Urinary bladder (tissue), 4 donors: ENCODE results near the gene APP. TPM values are rescaled to one million over a fixed set of nuclear protein-coding genes. Genes with fewer than 3 reads are reported as not detected.

Experiments
- DNase-seq: peaks from one replicate; pipeline ENCODE4 v3.0.0-alpha.2; 2015; ENCODE audit errors: extremely low spot score
- H3K27ac ChIP-seq: one replicate; pipeline ENCODE4 v1.5.1; 2013; ENCODE audit warnings: low read depth, mild to moderate bottlenecking, moderate library complexity
- H3K36me3 ChIP-seq: one replicate; pipeline ENCODE4 v1.6.1; 2013; ENCODE audit warnings: mild to moderate bottlenecking, moderate library complexity; ENCODE audit not compliant: insufficient read depth
- H3K4me1 ChIP-seq: one replicate; pipeline ENCODE4 v1.6.1; 2013; ENCODE audit warnings: mild to moderate bottlenecking, moderate library complexity; ENCODE audit not compliant: insufficient read depth
- H3K4me3 ChIP-seq: one replicate; pipeline ENCODE4 v1.5.1; 2013; ENCODE audit warnings: low read depth, low read length
- WGBS: extraction: QIAGEN DNeasy Blood & Tissue Kit; methylation state at CpG from one replicate; pipeline ENCODE4 v1.1.7; 2013; 5-methylcytosine and 5-hydroxymethylcytosine counted together
- polyA plus RNA-seq: library from polyadenylated mRNA; stranded (reverse); fragments of 200-250 nt; gene quantifications from one replicate; pipeline ENCODE4 v1.2.3, GENCODE V29; 2013
- small RNA-seq: library from RNA; depleted of rRNA; stranded (forward); fragments of <200 nt; gene quantifications from one replicate; pipeline ENCODE3, GENCODE V24; 2014
- total RNA-seq: library from RNA; depleted of rRNA; stranded (reverse); fragments of >200 nt; gene quantifications from one replicate; pipeline ENCODE4 v1.2.3, GENCODE V29; 2014
- donor health status: healthy with polysubstance abuse.
- donor health status: healthy.

Gene APP
- total and polyA plus RNA-seq, 2 donors: 269 to 469 TPM

DNA sequence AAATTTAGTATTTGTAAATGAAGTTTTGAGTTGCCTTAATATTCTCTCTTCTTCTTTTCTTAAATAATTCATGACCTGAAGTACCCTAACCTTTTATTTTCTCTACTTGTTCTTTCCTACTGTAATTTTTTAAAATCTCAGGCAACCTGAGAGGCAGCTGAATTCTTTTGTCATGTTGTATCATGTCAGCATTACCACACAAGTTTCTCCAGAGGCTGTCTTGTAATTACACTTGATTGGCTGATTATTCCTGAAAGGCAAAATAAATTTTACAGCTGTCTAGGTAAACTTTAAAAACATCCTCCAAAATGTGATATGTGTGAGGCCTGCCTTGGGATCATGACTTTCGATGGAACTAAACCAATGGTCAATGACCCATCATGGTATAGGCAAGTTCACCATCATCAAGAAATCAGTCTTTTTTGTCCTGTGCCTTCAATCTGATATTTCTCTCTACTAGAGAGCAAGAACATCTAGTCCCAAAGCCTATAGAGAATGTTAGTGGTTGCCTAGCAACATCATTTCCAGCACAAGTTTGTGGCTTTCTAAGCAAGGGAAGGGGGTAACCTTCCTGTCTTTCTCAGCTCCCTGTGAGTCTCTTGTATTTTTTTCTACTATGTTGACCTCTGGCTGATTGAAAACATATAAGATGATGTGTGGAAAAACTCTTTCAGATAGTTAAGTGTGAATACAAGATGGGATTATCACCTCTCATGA is 320.3 kb downstream of the APP start:
- Histone ChIP-seq H3K4me1 (no peaks in the 10 kb centered on the region), H3K4me3 (no peak overlapping the region), H3K27ac (no peak overlapping the region), H3K36me3 (no peaks in the 10 kb centered on the region)
- 89% methylated on average over 1 of the region's 1 CpG for WGBS
- no peak for DNase-seq

DNA sequence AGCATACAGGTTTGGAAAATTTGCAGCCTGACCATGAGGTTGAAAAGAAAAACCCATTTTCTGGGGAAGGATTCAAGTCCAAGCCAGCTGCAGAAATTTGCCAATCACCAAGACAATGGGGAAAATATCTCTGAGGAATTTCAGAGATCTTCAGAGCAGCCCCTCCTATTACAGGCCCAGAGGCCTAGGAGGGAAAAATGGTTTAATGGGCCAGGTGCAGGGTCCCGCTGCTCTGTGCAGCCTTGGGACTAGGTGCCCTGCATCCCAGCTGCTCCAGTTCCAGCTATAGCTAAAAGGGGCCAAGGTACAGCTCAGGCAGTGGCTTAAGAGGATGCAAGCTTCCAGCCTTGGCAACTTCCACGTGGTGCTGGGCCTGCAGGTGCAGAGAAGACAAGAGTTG is 322.3 kb downstream of the APP start:
- 74% methylated on average over 2 of the region's 2 CpGs for WGBS
- Histone ChIP-seq H3K4me1 (no peaks in the 10 kb centered on the region), H3K4me3 (no peak overlapping the region), H3K36me3 (no peaks in the 10 kb centered on the region), H3K27ac (no peak overlapping the region)
- no peak for DNase-seq

DNA sequence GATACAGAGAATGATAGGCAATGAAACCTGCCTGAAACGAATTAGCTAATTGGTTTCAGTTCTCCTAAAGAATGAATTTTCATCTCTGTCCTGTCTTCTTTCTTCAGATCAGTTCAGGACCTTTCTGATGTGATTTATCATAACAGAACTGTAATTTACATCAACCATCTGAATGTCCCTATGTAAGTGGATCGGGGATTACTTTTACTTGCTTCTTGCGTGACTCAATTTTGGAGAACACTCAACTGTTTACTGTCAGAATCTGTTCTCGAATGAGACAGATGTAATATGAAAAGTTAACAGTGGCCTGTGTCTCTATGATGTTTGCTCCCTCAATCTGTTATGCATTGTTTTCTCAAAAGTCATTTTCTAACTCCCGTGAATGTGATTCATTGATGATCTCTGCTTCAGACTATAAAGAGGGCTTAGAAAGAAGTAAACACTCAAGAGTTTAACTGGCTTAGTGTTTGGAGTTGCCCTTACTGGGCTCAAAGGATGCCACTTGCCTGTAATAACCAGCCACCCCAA is 324.8 kb downstream of the APP start:
- Histone ChIP-seq H3K4me3 (no peak overlapping the region), H3K27ac (no peak overlapping the region), H3K36me3 (no peaks in the 10 kb centered on the region), H3K4me1 (no peaks in the 10 kb centered on the region)
- DNase-seq: no peak
- WGBS: 20% methylated on average over 5 of the region's 5 CpGs

DNA sequence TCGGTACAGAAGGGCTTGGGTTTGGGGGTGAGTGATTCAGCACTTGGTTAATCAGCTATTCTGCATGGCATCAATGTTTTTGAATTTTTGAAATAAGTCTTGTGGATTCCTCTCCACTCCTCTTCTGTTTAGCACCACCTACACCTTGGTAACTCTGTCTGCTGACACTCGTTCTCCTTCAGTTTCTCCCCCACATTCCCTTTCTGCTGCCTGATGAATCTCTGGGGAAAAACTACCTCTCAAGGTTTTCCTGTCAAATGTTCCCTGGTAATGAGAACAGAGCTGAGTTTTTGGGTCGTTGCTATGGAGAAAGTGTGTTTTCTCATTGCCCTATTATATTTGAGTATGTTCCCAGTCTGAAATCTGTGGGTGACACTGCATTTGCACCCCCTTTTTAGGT is 327.6 kb downstream of the APP start:
- 76% methylated on average over 3 of the region's 3 CpGs for WGBS
- Histone ChIP-seq H3K4me1 (no peaks in the 10 kb centered on the region), H3K4me3 (no peak overlapping the region), H3K36me3 (no peaks in the 10 kb centered on the region), H3K27ac (no peak overlapping the region)
- no peak for DNase-seq

DNA sequence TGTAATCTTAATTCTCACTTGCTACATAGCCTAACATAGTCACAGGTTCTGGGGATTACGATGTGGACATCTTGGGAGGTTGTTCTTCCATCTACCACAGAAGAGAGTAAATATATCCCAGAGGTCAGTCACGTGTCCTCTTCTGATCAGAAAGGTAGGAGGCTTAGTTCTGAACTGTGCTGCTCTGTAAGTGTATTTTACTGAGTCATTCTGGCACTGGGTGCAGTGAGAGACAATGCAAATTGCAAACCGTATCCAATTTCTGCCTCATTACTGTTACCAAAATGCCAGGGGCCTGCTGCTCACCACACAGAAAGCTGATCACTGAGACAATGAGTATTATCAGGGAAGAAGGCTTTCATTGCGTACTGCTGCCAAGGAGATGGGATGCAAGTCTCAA is 331.8 kb downstream of the APP start:
- no peak overlapping the region for H3K27ac ChIP-seq
- 91% methylated on average over 4 of the region's 4 CpGs for WGBS
- DNase-seq: no peak
- no peaks in the 10 kb centered on the region for H3K36me3 ChIP-seq
- no peaks in the 10 kb centered on the region for H3K4me1 ChIP-seq
- H3K4me3 ChIP-seq: no peak overlapping the region

DNA sequence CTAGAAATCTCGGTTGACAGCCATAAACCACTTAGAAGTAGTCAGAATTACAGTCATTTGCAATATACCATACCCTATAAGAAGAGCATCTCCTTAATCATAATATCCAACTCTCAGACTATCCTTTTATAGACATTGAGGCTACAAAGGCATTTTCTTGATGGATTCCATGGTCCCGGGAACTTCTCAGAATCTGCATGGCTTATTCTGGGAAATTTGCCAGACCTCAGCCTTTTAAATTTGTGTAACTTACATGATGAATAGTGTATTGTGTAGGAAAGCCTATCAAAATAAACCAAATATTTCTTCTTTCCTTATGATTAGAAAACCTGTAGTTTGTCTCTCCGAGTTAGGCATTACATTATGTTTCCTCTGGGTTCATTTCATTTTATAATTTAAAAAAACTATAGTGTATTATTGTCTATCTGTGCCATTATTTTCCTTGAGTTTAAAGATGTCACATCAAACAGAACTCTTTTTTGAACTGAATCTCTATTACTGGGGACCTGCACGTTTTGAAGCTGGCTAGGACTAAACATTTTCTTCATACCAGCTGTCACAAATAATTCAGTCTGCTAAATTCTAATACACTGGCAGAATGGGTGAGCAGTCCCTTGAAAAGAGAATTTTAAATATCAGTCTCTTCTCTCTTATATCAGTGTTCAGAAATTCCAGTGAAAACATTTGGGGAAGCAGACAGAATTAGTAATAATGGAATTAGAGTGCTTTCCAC is 332.9 kb downstream of the APP start:
- peak; percentile 61 for DNase-seq
- H3K36me3 ChIP-seq: no peaks in the 10 kb centered on the region
- 17% methylated on average over 4 of the region's 4 CpGs for WGBS
- H3K27ac ChIP-seq: no peak overlapping the region
- H3K4me1 ChIP-seq: no peaks in the 10 kb centered on the region
- no peak overlapping the region for H3K4me3 ChIP-seq

DNA sequence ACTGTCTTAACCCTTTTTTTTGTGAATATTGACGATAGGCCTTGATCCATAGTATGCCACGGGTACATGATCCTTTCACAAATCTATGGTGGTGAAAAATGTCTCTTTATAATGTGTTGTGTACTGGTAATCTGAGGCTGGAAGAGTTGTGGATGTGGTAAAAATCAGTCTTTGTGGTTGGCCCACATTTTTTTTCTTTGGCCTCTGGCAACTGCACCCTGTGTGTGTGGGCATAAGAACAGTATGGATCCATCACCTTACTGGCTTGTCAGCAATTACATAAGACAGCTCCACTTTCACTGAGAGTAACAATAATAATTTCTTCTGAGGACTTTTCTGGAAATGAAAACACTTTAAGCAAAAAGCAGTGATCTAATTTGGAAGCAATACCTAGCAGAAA is 334.2 kb downstream of the APP start:
- WGBS: 89% methylated on average over 2 of the region's 2 CpGs
- no peaks in the 10 kb centered on the region for H3K4me1 ChIP-seq
- DNase-seq: no peak
- no peak overlapping the region for H3K27ac ChIP-seq
- H3K4me3 ChIP-seq: no peak overlapping the region
- no peaks in the 10 kb centered on the region for H3K36me3 ChIP-seq

DNA sequence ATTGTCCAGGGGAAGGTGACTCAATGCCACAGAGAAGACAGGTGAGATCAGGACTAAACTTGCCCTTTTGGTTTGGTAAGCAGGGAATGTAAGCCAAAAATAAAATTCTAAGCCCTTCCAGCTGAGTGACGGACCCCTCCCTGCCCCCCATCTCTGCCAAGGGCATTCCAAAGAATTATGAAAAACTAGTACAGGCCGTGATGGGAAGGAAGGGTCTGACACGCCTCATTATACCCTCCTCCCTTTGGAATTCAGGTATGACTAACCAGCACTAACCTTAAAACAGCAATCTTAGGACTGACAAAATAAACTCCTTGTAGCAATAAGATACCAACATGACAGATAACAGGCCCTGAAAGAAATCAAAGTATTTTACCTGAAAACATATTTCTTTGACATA is 336.2 kb downstream of the APP start:
- no peaks in the 10 kb centered on the region for H3K36me3 ChIP-seq
- no peaks in the 10 kb centered on the region for H3K4me1 ChIP-seq
- WGBS: 84% methylated on average over 3 of the region's 3 CpGs
- DNase-seq: no peak
- no peak overlapping the region for H3K27ac ChIP-seq
- no peak overlapping the region for H3K4me3 ChIP-seq

DNA sequence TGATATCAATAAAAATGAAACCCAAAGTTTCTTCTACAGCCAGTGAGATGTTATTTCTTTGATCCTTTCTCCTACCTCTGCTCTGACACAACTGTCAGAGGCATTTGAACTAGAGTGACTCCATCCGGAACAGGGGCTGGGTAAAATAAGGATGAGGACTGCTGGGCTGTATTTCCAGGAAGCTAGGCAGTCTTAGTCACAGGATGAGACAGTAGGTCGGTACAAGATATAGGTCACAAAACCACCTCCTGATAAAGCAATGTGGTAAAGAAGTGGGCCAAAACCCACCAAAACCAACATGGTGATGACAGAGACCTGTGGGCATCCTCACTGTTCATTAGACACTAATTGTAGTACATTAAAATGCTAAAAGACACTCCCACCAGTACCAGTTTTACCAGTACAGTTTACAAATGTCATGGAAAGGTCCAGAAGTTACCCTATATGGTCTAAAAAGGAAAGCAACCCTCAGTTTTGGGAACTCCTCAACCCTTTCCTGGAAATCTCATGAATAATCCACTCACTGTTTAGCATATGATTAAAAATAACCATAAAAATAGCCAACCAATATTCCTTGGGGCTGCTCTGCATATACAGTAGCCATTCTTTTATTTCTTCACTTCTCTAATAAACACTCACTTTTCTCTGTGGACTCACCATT is 339.1 kb downstream of the APP start:
- Histone ChIP-seq H3K4me3 (no peak overlapping the region), H3K27ac (no peak overlapping the region), H3K4me1 (no peaks in the 10 kb centered on the region), H3K36me3 (no peaks in the 10 kb centered on the region)
- no peak for DNase-seq
- 84% methylated on average over 2 of the region's 2 CpGs for WGBS

Small RNA genes lying within 50 kb of the gene (small RNA-seq; reads per million reads assigned to genes)
- gene RNU6-123P: not detected
- not detected for gene RNU6-926P
